DOHH2 (cell line): ENCODE data around the gene KCTD21.

Experiments used
- EZH2phosphoT487 ChIP-seq: fragments of 200-600 bp; sonication (generic); IDR thresholded peaks from 2 replicates; pipeline ENCODE4 v1.6.1; 2017; ENCODE audit warnings: borderline replicate concordance, mild to moderate bottlenecking, antibody characterized with exemption, low read length, moderate library complexity, mixed read lengths
- TF ChIP-seq, protein P1 (sequence below): fragments of 200-600 bp; sonication (generic); IDR thresholded peaks from one replicate; pipeline ENCODE4 v1.5.1; 2014; ENCODE audit warnings: antibody characterized with exemption, mild to moderate bottlenecking, low read depth, low read length; ENCODE audit not compliant: poor library complexity, severe bottlenecking

DNA sequence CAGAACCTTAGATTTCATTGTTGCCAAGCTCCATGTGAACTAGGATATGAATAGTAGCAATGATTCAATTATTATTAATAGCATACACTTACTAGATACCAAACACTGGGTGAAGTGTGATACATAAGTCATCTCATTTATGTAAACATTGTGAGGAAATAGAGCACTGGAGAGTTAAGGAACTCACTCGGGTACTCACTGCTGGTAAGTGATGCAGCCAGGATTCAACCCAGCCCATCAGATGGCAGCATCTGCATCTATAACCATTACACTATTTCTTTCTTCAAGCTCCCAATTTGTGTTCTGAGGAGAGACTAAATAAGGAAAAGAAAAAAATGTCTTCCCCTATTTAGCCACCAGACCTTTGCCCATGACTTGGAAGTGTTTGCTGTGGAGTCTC lies 38.8 kb downstream of the KCTD21 start:
- TF ChIP-seq, protein P1, sequence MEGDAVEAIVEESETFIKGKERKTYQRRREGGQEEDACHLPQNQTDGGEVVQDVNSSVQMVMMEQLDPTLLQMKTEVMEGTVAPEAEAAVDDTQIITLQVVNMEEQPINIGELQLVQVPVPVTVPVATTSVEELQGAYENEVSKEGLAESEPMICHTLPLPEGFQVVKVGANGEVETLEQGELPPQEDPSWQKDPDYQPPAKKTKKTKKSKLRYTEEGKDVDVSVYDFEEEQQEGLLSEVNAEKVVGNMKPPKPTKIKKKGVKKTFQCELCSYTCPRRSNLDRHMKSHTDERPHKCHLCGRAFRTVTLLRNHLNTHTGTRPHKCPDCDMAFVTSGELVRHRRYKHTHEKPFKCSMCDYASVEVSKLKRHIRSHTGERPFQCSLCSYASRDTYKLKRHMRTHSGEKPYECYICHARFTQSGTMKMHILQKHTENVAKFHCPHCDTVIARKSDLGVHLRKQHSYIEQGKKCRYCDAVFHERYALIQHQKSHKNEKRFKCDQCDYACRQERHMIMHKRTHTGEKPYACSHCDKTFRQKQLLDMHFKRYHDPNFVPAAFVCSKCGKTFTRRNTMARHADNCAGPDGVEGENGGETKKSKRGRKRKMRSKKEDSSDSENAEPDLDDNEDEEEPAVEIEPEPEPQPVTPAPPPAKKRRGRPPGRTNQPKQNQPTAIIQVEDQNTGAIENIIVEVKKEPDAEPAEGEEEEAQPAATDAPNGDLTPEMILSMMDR = no peak
- TF ChIP-seq EZH2phosphoT487 = no peak
